SU-DHL-6 (cell line): ENCODE results near the gene KRTAP10-12.

Experiments
- CTCF ChIP-seq: fragments of 200-600 bp; sonication (generic); IDR thresholded peaks from one replicate; pipeline ENCODE4 v1.5.1; 2017; ENCODE audit warnings: antibody characterized with exemption, mild to moderate bottlenecking, low read length, moderate library complexity; ENCODE audit not compliant: insufficient read depth, poor library complexity, severe bottlenecking
- EZH2phosphoT487 ChIP-seq: fragments of 200-600 bp; sonication (generic), shearing (Covaris generic); conservative IDR thresholded peaks from 2 replicates; pipeline ENCODE4 v1.6.1; 2018; ENCODE audit warnings: mild to moderate bottlenecking, antibody characterized with exemption, low read length, moderate library complexity, mixed read lengths

DNA sequence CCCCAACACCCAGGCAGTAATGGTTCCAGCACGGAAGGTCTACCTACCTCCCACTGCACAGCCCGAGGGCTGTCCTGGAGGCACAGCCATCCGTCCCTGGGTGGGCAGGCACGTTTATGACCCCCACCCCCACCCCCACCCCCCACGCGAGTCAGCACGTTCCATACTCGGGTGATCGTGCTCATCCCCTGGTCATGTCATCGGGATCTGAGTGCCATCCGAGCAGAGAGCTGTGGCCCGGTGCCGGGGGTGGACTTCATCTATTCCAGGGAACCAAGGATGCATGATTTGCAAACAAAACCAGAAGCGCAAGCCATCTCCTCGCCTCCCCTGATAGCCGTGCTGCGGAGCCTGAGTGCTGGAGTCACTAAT, 13.3 kb downstream of the KRTAP10-12 start:
- no peak for TF ChIP-seq CTCF
- no peak for TF ChIP-seq EZH2phosphoT487
